Heart right ventricle (tissue), 16 donors: ENCODE results near the gene GBP3. TPM values are rescaled to one million over a fixed set of nuclear protein-coding genes. Genes with fewer than 3 reads are reported as not detected.

Experiments used
- ATAC-seq, 8 donors: fragments of 200-7000 bp; cut with Tn5 transposase; one replicate each; pipeline ENCODE4 v1.9.1; 2020; ENCODE audit warnings: mild to moderate bottlenecking in 8 of 8, moderate library complexity in 8 of 8, moderate number of reproducible peaks in 1 of 8
- DNase-seq, 2 donors: peaks; one replicate each; pipeline ENCODE4 v3.0.0-alpha.2; 2020
- H3K27ac ChIP-seq, 10 donors: fragments of 200-600 bp; sonication (generic) in 2 of 10; one replicate each; pipeline versions ENCODE4 v1.5.0 to v1.8.0; 2020 to 2022; ENCODE audit warnings: mild to moderate bottlenecking in 3 of 10
- H3K27me3 ChIP-seq, 7 donors: fragments of 200-600 bp; one replicate each; pipeline ENCODE4 v1.8.0; 2021 to 2022; ENCODE audit warnings: mild to moderate bottlenecking in 2 of 7
- H3K36me3 ChIP-seq, 9 donors: fragments of 200-600 bp; sonication (generic) in 1 of 9; one replicate each; pipeline versions ENCODE4 v1.5.0 to v1.8.0; 2020 to 2022; ENCODE audit warnings: mild to moderate bottlenecking in 2 of 9
- H3K4me1 ChIP-seq, 9 donors: fragments of 200-600 bp; sonication (generic) in 1 of 9; one replicate each; pipeline versions ENCODE4 v1.5.0 to v1.8.0; 2020 to 2022; ENCODE audit warnings: mild to moderate bottlenecking in 4 of 9
- H3K4me3 ChIP-seq, 10 donors: fragments of 200-600 bp; sonication (generic) in 2 of 10; one replicate each; pipeline versions ENCODE4 v1.5.0 to v1.8.0; 2020 to 2022; ENCODE audit warnings: mild to moderate bottlenecking in 7 of 10, moderate library complexity in 2 of 10
- H3K9me3 ChIP-seq, 11 donors: fragments of 200-600 bp in 10 of 11; sonication (generic) in 2 of 11; one replicate each; pipeline versions ENCODE4 v1.5.0 to v1.8.0; 2013 to 2022; ENCODE audit warnings: mild to moderate bottlenecking in 2 of 11, control low read depth in 1 of 11, moderate library complexity in 1 of 11
- CTCF ChIP-seq, 9 donors: fragments of 200-600 bp; sonication (generic) in 2 of 9; IDR thresholded peaks; one replicate each; pipeline versions ENCODE4 v1.5.0 to v1.8.0; 2021 to 2022; ENCODE audit warnings: antibody characterized with exemption in 9 of 9, mild to moderate bottlenecking in 5 of 9, moderate library complexity in 1 of 9
- WGBS, 2 donors: extraction: QIAGEN DNeasy Blood & Tissue Kit; methylation state at CpG; one replicate each; pipeline ENCODE4 v1.1.7; 2013; ENCODE audit warnings: inconsistent platforms in 1 of 2; 5-methylcytosine and 5-hydroxymethylcytosine counted together
- intact Hi-C, 10 donors: fragments of 100-400 bp; cut with DNase I; formaldehyde crosslinking; loops; one replicate each; pipeline versions ENCODE4 v1.11.1 to v1.14.2; 2022
- polyA plus RNA-seq, 2 donors: library from polyadenylated mRNA; stranded (reverse); fragments of 200-250 nt; gene quantifications; one replicate each; pipeline ENCODE4 v1.2.3, GENCODE V29; 2013
- total RNA-seq, 10 donors: library from RNA; stranded (reverse); fragmentation: NEBNext Ultra II Directional in 3 of 10; extraction: Animal tissue kit (Norgen Biotek cat#: 25700) in 3 of 10; gene quantifications; one replicate each; pipeline versions ENCODE4 v1.2.1 to v1.2.4, GENCODE V29; 2021 to 2023
- donor health status: Arrhythmogenic right ventricular cardiomyopathy.
- donor health status: ischemic (EF 13 %, LVEDD 7.1; RV severe dilation, severe dysfunction).
- donor health status: healthy with polysubstance abuse.
- donor health status: DM: no; HTN: yes; CAD: no.
- donor health status: DM: no; HTN: no; CAD: no.
- donor health status: ischemic (EF 25% LVEDD 6.9; RV normal size, moderate dysfunction).
- donor health status: ischemic (EF 25% LVEDD 5.7; RV mildly dilated, moderate dysfunction).
- donor health status: healthy.
- donor health status: DM: yes; HTN: yes; CAD: no.
- donor health status: Ischemic cardiomyopathy.
- donor health status: ischemic (EF 35%, LVEDD 5.7; RV mildly dilated, moderate dysfunction).
- donor health status: nonischemic (EF 11% LVEDD 7.7; RV severe dilation, severe dysfunction).
- donor health status: DM: yes; HTN: yes; CAD: no.
- donor health status: PGD.
- donor health status: ischemic (EF 29% LVEDD 5.4; RV normal size, mild dysfunction).
- donor health status: nonischemic (EF 23%, LVEDD 6.1; RV moderate dilation, normal function).

GBP3 gene
- total and polyA plus RNA-seq, 12 donors, result 1.6 to 21.6 (median 6.0) TPM

- DNase-seq (no peak), ATAC-seq (no peak)
- Histone ChIP-seq H3K4me1 (peaks cover 0 to 11% (median 3%) of the 10 kb centered on the region in 9 donors), H3K9me3 (peaks cover 0 to 3% (median 0%) of the 10 kb centered on the region in 11 donors), H3K4me3 (no peak overlapping the region), H3K36me3 (peaks cover 0 to 21% (median 0%) of the 10 kb centered on the region in 9 donors), H3K27me3 (no peaks in the 10 kb centered on the region), H3K27ac (no peak overlapping the region)
- peak; percentile 22 to 71 (median 63) for TF ChIP-seq CTCF (IDR thresholded peaks at IDR 0.05)
- WGBS, 2 donors, result 44 to 54% methylated on average over 2 of the region's 2 CpGs
- intact Hi-C loops, result loop anchor here in 1 of 10 donors (10.0 kb wide), 1 partner anchor 1011 kb away; no protein-coding TSS in a partner anchor
Measured at GRCh38 chr1:88973520-88974137, 49.0 kb downstream of the GBP3 start.

- H3K4me1 ChIP-seq, result no peaks in the 10 kb centered on the region
- no peaks in the 10 kb centered on the region for H3K27me3 ChIP-seq
- no peak overlapping the region for H3K27ac ChIP-seq
- no peak overlapping the region for H3K4me3 ChIP-seq
- DNase-seq (no peak), ATAC-seq (no peak)
- intact Hi-C loops, result no loop called here
- H3K36me3 ChIP-seq, result peaks cover 0 to 100% (median 45%) of the 10 kb centered on the region in 9 donors
- no peaks in the 10 kb centered on the region for H3K9me3 ChIP-seq
- no peak for TF ChIP-seq CTCF (IDR thresholded peaks at IDR 0.05)
Measured at GRCh38 chr1:88961647-88962275, 60.9 kb downstream of the GBP3 start.

GRCh38 chr1:88961081-88961480 lies 61.6 kb downstream of the GBP3 start:
- ATAC-seq (no peak), DNase-seq (no peak)
- intact Hi-C loops, result no loop called here
- no peak for TF ChIP-seq CTCF (IDR thresholded peaks at IDR 0.05)
- no peaks in the 10 kb centered on the region for H3K9me3 ChIP-seq
- peaks cover 0 to 100% (median 39%) of the 10 kb centered on the region in 9 donors for H3K36me3 ChIP-seq
- no peak overlapping the region for H3K4me3 ChIP-seq
- H3K4me1 ChIP-seq, result no peaks in the 10 kb centered on the region
- WGBS, 2 donors, result 50 to 96% methylated on average over 1 of the region's 1 CpG
- H3K27ac ChIP-seq, result no peak overlapping the region
- H3K27me3 ChIP-seq, result no peaks in the 10 kb centered on the region

Other genes starting within 250 kb of the GBP3 start
- gene GTF2B, start 131.3 kb downstream of the GBP3 start, total RNA-seq, result 10 to 100 TPM; 10.5 to 16.0 (median 12.6) TPM
- gene GTF2B, start 131.3 kb downstream of the GBP3 start, polyA plus RNA-seq, result 10 to 100 TPM in 1 of 2 donors, 1 to 10 TPM in 1; 7.5 to 13.6 TPM
- gene KYAT3, start 30.2 kb downstream of the GBP3 start, total RNA-seq, result 10 to 100 TPM in 1 of 10 donors, 1 to 10 TPM in 9; 4.7 to 10.5 (median 7.7) TPM
- 1 to 10 TPM; 5.3 to 7.2 TPM for gene KYAT3, start 30.2 kb downstream of the GBP3 start, polyA plus RNA-seq
- 10 to 100 TPM in 9 of 10 donors, 1 to 10 TPM in 1; 9.3 to 14.2 (median 12.0) TPM for gene RBMXL1, start 30.2 kb downstream of the GBP3 start, total RNA-seq
- 1 to 10 TPM; 2.6 to 6.3 TPM for gene RBMXL1, start 30.2 kb downstream of the GBP3 start, polyA plus RNA-seq
- 100 to 1,000 TPM in 1 of 10 donors, 10 to 100 TPM in 2, 1 to 10 TPM in 7; 4.1 to 119 (median 9.0) TPM for gene GBP1, start 42.3 kb upstream of the GBP3 start, total RNA-seq
- 10 to 100 TPM in 1 of 2 donors, 1 to 10 TPM in 1; 5.8 to 10.2 TPM for gene GBP1, start 42.3 kb upstream of the GBP3 start, polyA plus RNA-seq
- gene GBP2, start 103.2 kb upstream of the GBP3 start, total RNA-seq, result 10 to 100 TPM in 4 of 10 donors, 1 to 10 TPM in 6; 6.0 to 67.3 (median 9.1) TPM
- 10 to 100 TPM; 12.6 to 51.7 TPM for gene GBP2, start 103.2 kb upstream of the GBP3 start, polyA plus RNA-seq
- gene GBP7, start 153.1 kb upstream of the GBP3 start, total RNA-seq, result under 1 TPM in 2 of 10 donors, not detected in 8; 0.17 to 0.42 TPM
- gene GBP7, start 153.1 kb upstream of the GBP3 start, polyA plus RNA-seq, result not detected
- 10 to 100 TPM in 6 of 10 donors, 1 to 10 TPM in 4; 2.9 to 46.5 (median 10.4) TPM for gene GBP4, start 176.1 kb upstream of the GBP3 start, total RNA-seq
- gene GBP4, start 176.1 kb upstream of the GBP3 start, polyA plus RNA-seq, result 10 to 100 TPM in 1 of 2 donors, 1 to 10 TPM in 1; 9.1 to 16.0 TPM
- gene GBP5, start 250.0 kb upstream of the GBP3 start, total RNA-seq, result 10 to 100 TPM in 1 of 10 donors, 1 to 10 TPM in 3, under 1 TPM in 6; 0.48 to 62.0 (median 0.85) TPM
- under 1 TPM; 0.39 to 0.59 TPM for gene GBP5, start 250.0 kb upstream of the GBP3 start, polyA plus RNA-seq